ENCODE data around the gene RFX3.

DNA sequence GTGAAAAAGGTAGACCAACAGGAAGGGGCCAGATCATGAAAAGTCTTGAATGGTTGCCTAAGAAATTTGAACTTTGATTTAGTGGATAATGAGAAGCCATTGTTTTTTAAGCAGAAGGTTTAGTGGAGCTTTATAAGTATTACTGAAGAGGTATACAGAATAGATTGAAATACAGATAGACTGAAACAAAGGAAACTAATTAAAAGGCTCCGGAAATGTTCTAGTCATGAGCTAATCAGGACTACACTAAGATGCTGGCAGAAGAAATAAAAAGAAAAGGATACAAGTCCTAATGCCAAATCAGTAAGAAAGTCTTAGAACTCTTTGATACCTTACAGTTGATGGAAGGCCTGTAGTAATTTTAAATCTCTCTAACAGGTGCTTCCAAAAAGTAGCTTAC, 45.7 kb upstream of the RFX3 start:
- no peak for TF ChIP-seq EZH2 (IDR thresholded peaks at IDR 0.05; ENCODE audit: borderline replicate concordance, low read depth, low read length, severe bottlenecking)
- TF ChIP-seq, protein P1, sequence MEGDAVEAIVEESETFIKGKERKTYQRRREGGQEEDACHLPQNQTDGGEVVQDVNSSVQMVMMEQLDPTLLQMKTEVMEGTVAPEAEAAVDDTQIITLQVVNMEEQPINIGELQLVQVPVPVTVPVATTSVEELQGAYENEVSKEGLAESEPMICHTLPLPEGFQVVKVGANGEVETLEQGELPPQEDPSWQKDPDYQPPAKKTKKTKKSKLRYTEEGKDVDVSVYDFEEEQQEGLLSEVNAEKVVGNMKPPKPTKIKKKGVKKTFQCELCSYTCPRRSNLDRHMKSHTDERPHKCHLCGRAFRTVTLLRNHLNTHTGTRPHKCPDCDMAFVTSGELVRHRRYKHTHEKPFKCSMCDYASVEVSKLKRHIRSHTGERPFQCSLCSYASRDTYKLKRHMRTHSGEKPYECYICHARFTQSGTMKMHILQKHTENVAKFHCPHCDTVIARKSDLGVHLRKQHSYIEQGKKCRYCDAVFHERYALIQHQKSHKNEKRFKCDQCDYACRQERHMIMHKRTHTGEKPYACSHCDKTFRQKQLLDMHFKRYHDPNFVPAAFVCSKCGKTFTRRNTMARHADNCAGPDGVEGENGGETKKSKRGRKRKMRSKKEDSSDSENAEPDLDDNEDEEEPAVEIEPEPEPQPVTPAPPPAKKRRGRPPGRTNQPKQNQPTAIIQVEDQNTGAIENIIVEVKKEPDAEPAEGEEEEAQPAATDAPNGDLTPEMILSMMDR (IDR thresholded peaks at IDR 0.05; ENCODE audit: extremely low read depth in 1 of 2, insufficient read depth in 1 of 2, low read depth in 1 of 2, low read length in 2 of 2) = no peak
